Kidney (tissue), 14 donors: Measurements from ENCODE around the gene ZCCHC8. TPM values are rescaled to one million over a fixed set of nuclear protein-coding genes. Genes with fewer than 3 reads are reported as not detected.
A peak's percentile ranks its signal among the peaks of the same experiment; 100 is the strongest.
"Not testable (repeated sequence)": the region's sequence is repeated elsewhere in the genome, so short reads cannot be mapped to it uniquely, and the experiment has no call there.

Experiments
- DNase-seq, 5 donors: peaks; one replicate each; pipeline ENCODE4 v3.0.0-alpha.2; 2013 to 2020
- FAIRE-seq: peaks from 2 replicates; lab custom pipeline; 2012; peaks lifted over from hg19 to GRCh38; lab: Jason Lieb, UNC
- H3K27ac ChIP-seq, 2 donors: one replicate each; pipeline ENCODE4 v1.7.0; 2013; ENCODE audit warnings: low read depth in 2 of 2, low read length in 2 of 2, inconsistent platforms in 1 of 2
- H3K27me3 ChIP-seq: one replicate; pipeline ENCODE4 v1.7.1; 2013; ENCODE audit warnings: low read length, inconsistent platforms; ENCODE audit not compliant: control insufficient read depth, insufficient read depth
- H3K36me3 ChIP-seq, 3 donors: one replicate each; pipeline versions ENCODE4 v1.7.0 to v1.7.1; 2013; ENCODE audit warnings: low read length in 3 of 3, control low read depth in 1 of 3, inconsistent platforms in 1 of 3; ENCODE audit not compliant: insufficient read depth in 3 of 3, control insufficient read depth in 2 of 3
- H3K4me1 ChIP-seq, 3 donors: one replicate each; pipeline versions ENCODE4 v1.7.0 to v1.7.1; 2013; ENCODE audit warnings: low read length in 3 of 3, inconsistent platforms in 1 of 3, low read depth in 1 of 3; ENCODE audit not compliant: control insufficient read depth in 2 of 3, insufficient read depth in 2 of 3
- H3K4me3 ChIP-seq, 3 donors: one replicate each; pipeline versions ENCODE4 v1.7.0 to v1.8.1; 2013; ENCODE audit warnings: low read length in 3 of 3, control low read depth in 1 of 3, inconsistent platforms in 1 of 3
- H3K9ac ChIP-seq, 3 donors: one replicate each; pipeline versions ENCODE4 v1.7.0 to v1.7.1; 2013; ENCODE audit warnings: low read length in 3 of 3, control low read depth in 1 of 3, inconsistent platforms in 1 of 3
- H3K9me3 ChIP-seq, 3 donors: one replicate each; pipeline versions ENCODE4 v1.7.0 to v1.7.1; 2013; ENCODE audit warnings: low read length in 3 of 3, control low read depth in 1 of 3, inconsistent platforms in 1 of 3; ENCODE audit not compliant: control insufficient read depth in 2 of 3, insufficient read depth in 1 of 3
- CTCF ChIP-seq: IDR thresholded peaks from 3 replicates; pipeline ENCODE4 v1.5.1; 2012; ENCODE audit warnings: mild to moderate bottlenecking, moderate library complexity, borderline replicate concordance; ENCODE audit not compliant: insufficient read depth; ENCODE audit errors: extremely low read depth
- intact Hi-C: fragments of 100-400 bp; cut with DNase I; formaldehyde crosslinking; loops from one replicate; pipeline ENCODE4 v1.11.1; 2022
- polyA plus RNA-seq: library from polyadenylated mRNA; stranded (reverse); fragments of 350-450 nt; fragmentation: Illumina TruSeq; extraction: RNeasy Lipid Tissue Mini Kit (QIAGEN cat#74804); gene quantifications from one replicate; pipeline ENCODE4 v1.2.3, GENCODE V29; 2014; ENCODE audit warnings: low read depth, low replicate concordance; ENCODE audit not compliant: insufficient read depth
- total RNA-seq: library from RNA; stranded (reverse); fragmentation: NEBNext Ultra II Directional; extraction: Animal tissue kit (Norgen Biotek cat#: 25700); gene quantifications from one replicate; pipeline ENCODE4 v1.2.1, GENCODE V29; 2021
- donor health status: control.
- donor health status: control.
- donor health status: control.
- donor health status: control.
- donor health status: control.
- donor health status: DM: yes; HTN: yes; CAD: no.
- donor health status: Normal renal cell carcinoma (clear cell type).

ZCCHC8 gene
- total and polyA plus RNA-seq, 2 donors from 2014 or later = 10.9 to 25.8 TPM

GRCh38 chr12:122499991-122500684, 594 bp downstream of the ZCCHC8 start:
- no peak for TF ChIP-seq CTCF
- Histone ChIP-seq H3K4me3 (peak overlapping the region; percentile 65 to 93 (median 90)), H3K4me1 (peaks cover 0 to 3% (median 2%) of the 10 kb centered on the region in 3 donors), H3K9me3 (no peaks in the 10 kb centered on the region), H3K27me3 (no peaks in the 10 kb centered on the region), H3K9ac (peak overlapping the region; percentile 62 to 94 (median 94)), H3K36me3 (peaks cover 2 to 20% (median 2%) of the 10 kb centered on the region in 3 donors), H3K27ac (peak overlapping the region; percentile 99)
- intact Hi-C loops = no loop called here
- FAIRE-seq (no peak), DNase-seq (peak; percentile 71 to 86 (median 81))

GRCh38 chr12:122495258-122495657, 5.5 kb downstream of the ZCCHC8 start:
- peaks cover 2 to 18% (median 3%) of the 10 kb centered on the region in 3 donors for H3K36me3 ChIP-seq

GRCh38 chr12:122493222-122493621, 7.5 kb downstream of the ZCCHC8 start:
- DNase-seq, H3K9ac ChIP-seq, H3K27me3 ChIP-seq, H3K9me3 ChIP-seq, H3K4me3 ChIP-seq, FAIRE-seq, intact Hi-C loops, H3K4me1 ChIP-seq, H3K27ac ChIP-seq: not testable (repeated sequence)
- H3K36me3 ChIP-seq = peaks cover 3 to 30% (median 6%) of the 10 kb centered on the region in 3 donors

More at GRCh38 chr12:122495258-122495657, 5.5 kb downstream of the ZCCHC8 start:
- H3K9me3 ChIP-seq = no peaks in the 10 kb centered on the region
- no peaks in the 10 kb centered on the region for H3K27me3 ChIP-seq
- no peak for FAIRE-seq
- intact Hi-C loops = no loop called here
- no peak for DNase-seq
- H3K9ac ChIP-seq = no peak overlapping the region
- no peak overlapping the region for H3K27ac ChIP-seq
- H3K4me1 ChIP-seq = peaks cover 0 to 3% (median 2%) of the 10 kb centered on the region in 3 donors
- H3K4me3 ChIP-seq = no peak overlapping the region
- no peak for TF ChIP-seq CTCF

- intact Hi-C loops = no loop called here
- FAIRE-seq (no peak), DNase-seq (no peak)
- Histone ChIP-seq H3K4me3 (no peak overlapping the region), H3K4me1 (no peaks in the 10 kb centered on the region), H3K27ac (no peak overlapping the region), H3K36me3 (peaks cover 4 to 33% (median 10%) of the 10 kb centered on the region in 3 donors), H3K27me3 (no peaks in the 10 kb centered on the region), H3K9ac (no peak overlapping the region), H3K9me3 (no peaks in the 10 kb centered on the region)
- no peak for TF ChIP-seq CTCF
Measured at GRCh38 chr12:122491991-122492390, 8.7 kb downstream of the ZCCHC8 start.
